Stimulated activated CD4-positive, alpha-beta T cell treated with anti-CD3 and anti-CD28 coated beads, Interleukin-4, amount 100 ng/mL, for 4 hours (primary cell): ENCODE data around the gene CEPT1.
"Not testable (repeated sequence)": the region's sequence is repeated elsewhere in the genome, so short reads cannot be mapped to it uniquely, and the experiment has no call there.

Experiments
- DNase-seq, 2 experiments: peaks; one replicate each; pipeline ENCODE4 v3.0.0-alpha.2; 2020

The CEPT1 gene

DNA sequence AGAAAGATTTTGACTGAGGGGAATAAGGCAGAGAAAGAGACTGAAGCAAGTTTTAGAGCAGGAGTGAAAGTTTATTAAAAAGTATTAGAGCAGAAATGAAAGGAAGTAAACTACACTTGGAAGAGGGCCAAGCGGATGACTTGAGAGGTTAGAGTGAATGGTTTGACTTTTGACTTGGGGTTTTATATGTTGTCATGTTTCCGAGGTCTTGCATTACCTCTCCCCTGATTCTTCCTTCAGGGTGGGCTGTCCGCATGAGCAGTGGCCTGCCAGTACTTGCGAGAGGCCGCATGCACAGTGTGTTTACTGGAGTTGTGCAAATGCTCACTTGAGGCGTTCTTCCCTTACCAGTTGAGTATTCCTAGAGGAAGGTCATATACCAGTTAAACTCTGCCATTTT, 73.4 kb downstream of the CEPT1 start:
- DNase-seq, result no peak

DNA sequence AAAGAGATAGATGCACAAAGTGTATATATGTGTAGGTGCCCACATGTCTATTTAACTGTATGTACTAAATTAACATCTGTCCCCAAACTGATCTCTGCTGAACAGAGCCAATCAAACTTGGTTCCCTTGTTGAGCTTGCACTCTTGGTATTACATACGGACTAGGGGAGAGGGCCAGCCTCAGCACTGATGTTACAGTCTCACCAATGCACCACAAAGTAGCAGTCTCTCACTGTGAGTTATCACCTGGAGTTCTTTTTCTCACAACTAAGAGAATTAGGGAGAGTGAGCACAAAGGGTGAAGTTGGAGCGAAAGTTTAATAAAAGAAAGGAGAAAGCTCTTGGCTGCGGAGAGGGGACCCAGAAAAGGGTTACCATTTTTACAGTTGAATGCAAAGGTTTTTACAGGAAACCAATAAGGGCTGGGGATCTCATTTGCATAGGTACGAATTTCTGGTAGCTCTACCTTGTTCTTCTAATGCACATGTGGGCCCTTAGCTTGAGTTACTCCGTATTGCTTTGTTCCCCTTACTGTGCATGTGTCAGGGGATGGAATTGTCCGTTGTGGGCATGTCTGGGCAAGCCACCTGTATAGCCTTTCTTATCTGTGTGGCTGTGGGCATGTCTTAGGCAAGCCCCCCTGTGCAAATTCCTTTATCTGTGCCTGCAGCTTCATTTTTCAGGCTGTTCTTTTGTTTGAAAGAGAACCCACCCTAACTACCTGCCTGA, 74.2 kb downstream of the CEPT1 start:
- DNase-seq, result no peak

DNA sequence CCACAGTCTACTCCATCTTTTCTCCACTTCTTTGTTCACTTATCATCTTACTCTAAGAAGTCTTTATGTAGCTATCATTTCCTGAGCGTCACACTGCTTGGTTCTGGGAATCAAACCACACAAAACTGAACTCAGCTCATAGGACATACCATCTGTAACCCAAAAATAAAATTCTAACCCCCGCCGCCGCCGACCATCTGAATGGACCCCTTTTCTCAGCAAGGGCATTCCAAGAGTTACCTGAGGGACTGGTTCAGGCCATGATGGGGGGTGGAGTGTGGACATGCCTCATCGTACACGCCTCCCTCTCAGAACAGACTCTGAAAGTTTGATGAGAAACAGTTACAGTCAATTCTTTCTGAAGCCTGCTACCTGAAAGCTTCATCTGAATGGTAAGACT, 74.9 kb downstream of the CEPT1 start:
- peak in 1 of 2 experiments; percentile 53 for DNase-seq

DNA sequence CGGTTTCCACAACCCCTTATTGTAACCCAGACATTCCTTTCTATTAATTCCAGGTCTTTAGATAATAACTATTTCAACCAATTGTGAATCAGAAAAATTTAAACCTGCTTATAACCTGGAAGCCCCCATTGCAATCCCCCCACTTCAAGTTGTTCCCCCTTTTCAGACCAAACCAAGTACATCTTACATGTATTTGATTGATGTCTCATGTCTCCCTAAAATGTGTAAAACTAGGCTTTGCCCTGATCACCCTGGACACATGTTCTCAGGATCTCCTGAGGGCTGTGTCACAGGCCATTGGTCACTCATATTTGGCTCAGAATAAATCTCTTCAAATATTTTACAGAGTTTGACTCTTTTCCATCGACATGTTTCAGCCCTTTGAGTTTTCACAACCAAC, 75.3 kb downstream of the CEPT1 start:
- DNase-seq, result not testable (repeated sequence)

DNA sequence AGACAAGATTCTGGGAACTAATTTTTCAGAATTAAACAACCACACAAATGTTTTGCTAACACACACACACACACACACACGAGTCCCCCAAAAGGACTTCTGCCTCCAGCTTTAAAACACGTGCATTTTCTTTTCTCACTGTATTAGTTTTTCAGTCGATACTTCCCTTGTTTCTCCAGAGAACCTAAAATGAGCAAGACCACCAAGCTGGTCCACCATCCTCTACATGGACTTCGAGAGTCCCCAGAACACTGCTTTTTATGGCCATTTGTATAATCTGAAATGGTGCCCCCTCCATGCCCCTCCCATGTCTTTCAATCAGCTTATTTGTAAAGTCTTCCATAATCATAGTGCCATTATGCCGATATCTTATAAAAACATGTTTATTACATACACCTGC, 76.7 kb downstream of the CEPT1 start:
- no peak for DNase-seq

DNA sequence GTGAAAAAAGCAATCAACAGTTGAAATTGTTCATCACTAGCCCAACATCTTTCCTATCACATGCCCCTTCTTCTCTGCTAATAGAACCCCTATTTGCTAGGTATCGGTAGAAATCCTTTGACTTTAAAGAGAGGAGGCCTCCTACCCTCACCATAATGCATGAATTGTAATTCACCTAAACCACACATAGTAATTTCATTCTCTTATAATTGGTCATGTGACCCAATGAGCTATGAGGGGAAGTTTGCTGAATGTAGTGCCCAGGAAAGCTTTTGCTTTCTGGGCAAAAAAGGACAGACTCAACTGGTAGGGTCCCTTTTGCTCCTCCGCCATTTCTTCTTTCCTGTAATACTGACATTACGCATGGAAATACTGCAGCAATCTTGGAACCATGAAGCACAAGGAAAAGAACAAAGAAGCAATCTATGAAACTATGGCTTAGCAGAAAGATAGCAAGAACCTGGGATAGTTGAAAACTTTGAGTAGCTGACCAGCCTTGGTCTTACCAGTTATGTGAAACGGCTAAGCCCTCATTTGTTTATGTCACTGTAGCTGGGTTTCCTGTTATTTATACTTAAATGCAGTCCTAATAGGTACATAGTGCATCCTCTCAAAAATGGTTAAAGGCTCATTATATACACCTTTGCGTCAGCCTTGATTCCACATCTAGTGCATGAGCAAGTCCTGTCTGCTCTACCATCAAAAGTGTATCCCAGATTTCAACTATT, 77.3 kb downstream of the CEPT1 start:
- DNase-seq, result no peak

DNA sequence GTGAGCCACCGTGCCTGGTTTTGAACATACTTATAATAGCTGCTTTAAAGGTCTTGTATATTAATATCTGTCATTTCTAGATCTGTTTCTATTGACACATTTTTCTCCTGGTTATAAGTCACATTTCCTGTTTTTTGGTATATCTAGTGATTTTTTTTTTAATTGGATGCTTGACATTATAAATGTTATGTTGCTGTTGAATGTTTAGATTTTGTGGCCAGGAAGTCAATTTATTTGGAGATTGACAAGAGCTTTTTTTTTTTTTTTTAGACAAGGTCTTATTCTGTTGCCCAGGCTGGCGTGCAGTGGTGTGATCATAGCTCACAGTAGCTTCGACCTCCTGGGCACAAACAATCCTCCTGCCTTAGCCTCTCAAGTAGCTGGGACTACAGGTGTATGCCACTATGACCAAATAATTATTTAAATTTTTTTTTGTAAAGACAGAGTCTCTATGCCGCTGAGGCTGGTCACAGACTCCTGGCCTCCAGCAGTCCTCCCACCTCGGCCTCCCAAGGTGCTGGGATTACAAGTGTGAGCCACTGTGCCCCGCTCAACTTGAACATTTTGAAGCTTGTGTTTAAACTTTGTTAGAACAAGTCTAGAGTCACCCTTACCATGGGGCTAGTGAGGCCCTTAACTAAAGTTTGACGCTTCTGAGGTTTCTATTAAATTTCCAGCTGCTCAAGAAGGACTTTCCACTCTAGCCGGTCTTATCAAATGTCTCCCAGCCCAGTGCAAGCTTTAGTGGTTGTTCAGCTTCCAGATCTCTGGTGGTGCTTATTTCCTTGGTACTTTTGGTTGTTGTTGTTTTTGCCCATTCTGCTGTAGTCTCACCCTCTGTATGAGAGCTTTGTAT, 78.9 kb downstream of the CEPT1 start:
- no peak for DNase-seq

DNA sequence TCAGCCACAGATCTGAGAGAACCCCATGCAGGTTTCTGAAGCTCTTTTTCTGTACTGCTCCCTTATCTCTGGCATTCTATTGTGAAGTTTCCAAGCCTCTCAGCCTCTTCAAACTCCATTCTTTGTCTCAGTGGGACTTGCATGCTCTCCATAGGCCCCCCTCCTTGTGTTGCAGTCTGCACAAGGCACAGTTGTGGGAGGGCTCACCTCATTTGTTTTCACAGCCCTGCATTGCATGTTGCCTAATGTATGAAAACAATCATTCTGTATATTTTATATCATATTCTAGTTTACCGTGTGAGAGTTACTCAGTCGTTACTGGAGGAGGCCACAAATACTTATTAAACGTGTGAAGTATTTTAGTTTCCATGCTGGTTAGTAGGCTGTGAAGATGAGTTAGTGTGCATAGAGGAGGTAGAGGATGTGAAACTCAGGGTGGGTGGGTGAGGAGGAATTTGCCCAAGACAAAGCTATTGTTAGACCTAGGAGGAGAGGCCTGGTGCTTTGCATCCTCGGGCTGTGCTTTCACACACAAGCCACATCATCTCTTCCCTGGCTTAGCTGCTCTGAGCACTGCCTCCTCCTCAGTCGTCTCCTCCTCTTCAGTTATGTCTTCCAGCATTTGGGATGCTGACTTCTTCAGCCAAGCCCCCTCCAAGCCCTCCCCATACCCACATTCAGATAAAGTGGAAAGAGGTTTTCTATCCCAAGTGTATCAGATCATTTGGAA, 79.7 kb downstream of the CEPT1 start:
- peak in 1 of 2 experiments; percentile 42 for DNase-seq

DNA sequence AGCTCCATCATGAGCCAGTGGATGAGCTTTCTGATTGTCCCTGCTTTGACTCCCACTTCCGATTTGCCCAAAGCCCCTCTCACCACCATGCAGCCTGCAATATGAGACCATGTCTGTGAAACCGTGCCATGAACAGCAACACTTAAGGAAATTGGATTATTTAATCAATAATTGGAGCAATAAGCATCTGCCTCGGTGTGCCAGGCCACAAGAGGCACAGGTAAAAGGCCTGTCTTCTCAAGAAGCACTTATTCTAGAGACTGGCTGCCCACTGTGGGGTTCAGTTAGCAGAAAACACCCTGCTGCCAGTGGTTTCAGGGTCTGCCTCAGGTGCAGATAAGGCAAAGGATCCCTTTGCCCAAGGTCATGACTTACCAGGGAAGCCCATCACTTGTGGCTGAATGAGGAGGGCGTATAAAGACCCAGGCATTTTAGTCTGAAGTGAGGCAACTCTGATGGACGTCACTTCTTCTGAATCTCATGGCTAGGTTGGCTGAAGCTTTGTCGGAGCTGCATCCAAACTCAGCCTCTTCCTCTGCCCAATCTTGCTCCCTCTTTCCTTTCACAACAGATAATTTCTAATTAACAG, 80.4 kb downstream of the CEPT1 start:
- no peak for DNase-seq

DNA sequence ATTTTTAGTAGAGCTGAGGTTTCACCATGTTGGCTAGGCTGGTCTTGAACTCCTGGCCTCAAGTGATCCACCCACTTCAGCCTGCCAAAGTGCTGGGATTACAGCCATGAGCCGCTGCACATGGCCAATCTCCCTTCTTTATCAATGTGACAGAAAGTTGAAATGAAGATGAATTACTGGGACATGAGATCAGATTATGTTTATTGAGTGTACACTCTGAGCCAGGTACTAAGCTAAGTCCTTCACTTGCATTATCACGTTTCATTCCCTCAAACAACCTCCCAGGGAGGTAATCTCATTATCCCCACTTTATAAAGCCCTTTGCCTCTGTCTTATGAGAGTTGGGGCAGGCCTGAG, 81.2 kb downstream of the CEPT1 start:
- DNase-seq, result no peak

DNA sequence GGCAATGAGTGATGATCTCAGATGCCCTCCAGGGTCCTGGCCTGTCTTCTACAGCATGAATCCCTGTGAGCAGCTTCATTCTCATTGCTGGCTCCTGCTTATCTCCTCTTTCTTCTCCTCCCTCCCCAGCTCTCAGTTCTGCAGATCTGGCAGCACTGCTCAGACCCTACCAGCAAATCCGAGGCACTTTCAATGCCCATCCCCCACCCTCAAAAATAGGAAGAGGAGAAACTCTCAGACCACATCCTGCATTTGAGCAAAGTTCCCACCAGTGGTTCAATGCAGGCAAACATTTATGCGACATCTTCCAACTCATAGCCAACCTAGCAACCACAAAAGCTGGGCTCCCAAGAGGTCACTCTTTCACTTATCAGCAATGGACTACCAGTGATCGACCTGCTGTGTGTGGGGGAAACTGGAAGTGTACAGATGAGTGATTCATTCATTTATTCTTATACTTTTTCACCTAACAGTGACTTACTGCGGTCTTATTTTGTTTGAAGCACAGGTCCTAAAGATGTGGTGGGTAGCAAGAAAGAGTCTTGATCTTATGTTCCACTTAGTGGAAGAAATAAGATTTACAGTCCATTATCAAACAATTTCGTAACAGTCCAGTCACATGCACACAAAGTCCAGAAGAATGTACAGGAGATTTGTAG, 81.7 kb downstream of the CEPT1 start:
- peak in 1 of 2 experiments; percentile 27 for DNase-seq

DNA sequence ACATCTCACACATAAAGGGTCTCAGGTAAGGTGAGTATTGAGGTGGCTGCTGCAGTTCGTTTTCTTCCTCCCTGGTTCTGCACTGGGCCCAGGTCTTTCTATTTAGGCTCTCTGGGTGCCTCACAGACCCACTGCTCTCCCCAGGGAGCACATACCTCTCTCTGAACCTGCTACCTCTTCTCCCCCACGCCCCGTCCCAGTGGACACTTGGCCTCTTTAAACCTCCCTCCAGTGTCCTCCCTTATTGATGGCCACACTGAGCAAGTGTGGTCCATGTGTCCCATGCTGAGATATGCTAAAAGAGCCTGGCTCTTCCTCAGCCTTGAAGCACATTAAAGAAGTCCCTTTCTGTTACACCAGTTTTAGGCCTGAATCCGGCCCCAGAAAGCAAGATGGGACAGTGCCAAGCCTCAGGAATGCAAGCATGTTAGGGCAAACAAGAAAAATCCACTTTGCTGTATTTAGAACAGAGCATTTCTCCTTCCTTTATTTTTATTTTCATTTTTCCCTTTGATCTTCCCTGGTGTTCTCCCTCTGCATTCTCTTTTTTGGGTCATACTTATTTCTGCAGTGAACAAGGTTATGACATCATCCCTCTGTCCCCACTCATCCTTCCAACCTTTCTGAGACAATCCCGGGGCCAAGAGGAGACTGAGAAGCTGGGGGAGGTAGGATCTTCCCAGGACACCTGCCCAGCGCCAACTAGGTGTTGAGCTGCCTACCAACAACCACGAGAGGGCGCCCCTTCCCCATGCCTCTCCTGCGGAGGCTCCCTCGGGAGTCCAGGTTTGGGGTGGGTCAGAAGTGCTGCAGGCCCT, 82.5 kb downstream of the CEPT1 start:
- peak; percentile 56 to 67 for DNase-seq

DNA sequence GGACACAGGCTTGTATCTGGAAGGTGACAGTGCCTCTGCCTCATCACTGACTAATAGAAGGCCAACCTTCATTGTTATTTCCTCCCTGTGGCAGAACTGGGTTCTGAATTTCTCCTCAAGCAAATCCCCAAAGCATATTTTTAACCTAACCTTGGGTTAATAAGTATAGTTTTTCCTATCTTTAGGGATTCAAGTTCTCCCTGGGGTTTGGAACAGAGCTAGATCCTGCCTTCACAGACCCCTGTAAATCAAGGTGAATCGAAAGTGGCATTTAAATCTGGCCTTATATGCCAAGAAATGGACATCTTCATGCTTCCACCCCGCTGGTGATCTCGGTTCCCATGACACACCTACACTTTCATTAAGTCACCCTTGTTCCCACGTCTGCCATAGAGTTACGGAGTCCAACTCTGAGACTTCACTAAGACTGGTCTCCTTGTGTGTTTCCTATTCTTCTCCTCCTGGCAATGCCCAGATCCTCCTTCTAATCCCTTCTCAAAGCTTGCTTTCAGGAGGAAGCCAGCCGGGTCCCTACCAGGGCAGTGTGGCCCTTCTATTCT, 83.2 kb downstream of the CEPT1 start:
- DNase-seq, result no peak

DNA sequence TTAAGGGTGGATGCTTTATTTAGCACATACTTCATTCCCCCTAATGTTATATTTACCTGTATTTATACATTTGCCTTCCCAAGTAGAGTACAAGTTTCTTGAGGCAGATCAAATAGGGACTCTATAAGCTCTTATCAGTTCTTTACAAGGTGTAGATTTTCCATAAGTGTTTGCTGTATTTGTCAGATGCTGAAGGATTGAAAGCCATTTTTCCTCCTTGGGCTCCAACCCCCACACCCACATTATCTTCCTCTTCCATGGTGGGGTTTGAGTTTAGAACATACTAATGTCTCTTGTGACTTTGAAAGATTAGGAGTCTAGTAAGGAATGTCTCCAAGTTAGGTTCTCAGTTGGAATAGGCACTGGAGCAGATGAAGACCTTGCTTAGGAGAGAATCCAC, 85.1 kb downstream of the CEPT1 start:
- DNase-seq, result no peak

DNA sequence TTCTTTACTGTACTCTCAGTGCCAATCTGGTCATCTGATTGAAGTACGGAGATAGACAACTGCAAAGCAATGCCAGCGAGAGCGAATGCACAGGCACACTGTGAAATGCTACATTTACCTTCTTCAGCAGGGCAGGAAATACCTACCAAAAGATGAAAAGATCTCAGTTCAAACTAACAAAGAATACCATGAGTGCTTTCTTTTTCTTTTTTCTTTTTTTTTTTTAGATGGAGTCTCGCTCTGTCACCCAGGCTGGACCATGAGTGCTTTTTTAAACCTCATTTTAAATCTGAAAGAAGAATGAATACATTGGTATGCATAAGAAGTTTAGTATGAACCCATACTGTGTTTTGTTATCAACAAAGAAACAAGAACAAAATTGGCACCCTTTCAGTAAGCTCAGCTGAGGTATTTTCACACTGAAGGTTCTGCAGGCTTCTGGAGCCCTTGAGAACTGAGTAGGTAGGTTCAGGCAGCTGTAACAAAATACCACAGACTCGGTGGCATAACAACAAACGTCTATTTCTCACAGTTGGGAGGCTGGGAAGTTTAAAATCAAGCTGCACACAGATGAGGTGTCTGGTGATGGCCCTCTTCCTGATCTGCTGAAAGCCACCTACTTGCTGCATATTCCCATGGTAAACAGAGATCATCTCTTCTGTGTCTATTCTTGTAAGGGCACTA, 85.8 kb downstream of the CEPT1 start:
- no peak for DNase-seq

DNA sequence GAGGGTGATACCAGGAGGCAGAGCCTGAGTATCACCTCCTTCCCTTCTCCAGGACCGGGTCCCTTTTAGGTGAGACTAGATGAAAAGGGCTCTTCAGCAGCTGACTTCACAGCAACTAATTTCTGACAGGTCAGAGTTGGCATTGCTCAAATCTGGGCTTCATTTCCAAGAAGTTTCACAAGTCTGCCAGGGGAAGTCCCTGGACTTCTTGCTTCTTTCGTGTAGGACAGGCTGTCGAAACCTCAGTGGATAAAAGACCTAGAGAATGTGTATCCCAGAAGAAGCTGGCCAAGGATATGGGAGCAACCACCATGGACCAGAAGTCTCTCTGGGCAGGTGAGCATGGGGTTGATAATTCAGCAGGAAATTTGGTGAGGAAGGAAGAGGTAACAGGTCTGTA, 87.4 kb downstream of the CEPT1 start, which contains the start of gene CHI3L2:
CHI3L2 (plus strand) TSS at position 280 of the 400 bp plus-strand sequence; CDS start at position 297, 17 bp downstream.
- DNase-seq, result no peak

DNA sequence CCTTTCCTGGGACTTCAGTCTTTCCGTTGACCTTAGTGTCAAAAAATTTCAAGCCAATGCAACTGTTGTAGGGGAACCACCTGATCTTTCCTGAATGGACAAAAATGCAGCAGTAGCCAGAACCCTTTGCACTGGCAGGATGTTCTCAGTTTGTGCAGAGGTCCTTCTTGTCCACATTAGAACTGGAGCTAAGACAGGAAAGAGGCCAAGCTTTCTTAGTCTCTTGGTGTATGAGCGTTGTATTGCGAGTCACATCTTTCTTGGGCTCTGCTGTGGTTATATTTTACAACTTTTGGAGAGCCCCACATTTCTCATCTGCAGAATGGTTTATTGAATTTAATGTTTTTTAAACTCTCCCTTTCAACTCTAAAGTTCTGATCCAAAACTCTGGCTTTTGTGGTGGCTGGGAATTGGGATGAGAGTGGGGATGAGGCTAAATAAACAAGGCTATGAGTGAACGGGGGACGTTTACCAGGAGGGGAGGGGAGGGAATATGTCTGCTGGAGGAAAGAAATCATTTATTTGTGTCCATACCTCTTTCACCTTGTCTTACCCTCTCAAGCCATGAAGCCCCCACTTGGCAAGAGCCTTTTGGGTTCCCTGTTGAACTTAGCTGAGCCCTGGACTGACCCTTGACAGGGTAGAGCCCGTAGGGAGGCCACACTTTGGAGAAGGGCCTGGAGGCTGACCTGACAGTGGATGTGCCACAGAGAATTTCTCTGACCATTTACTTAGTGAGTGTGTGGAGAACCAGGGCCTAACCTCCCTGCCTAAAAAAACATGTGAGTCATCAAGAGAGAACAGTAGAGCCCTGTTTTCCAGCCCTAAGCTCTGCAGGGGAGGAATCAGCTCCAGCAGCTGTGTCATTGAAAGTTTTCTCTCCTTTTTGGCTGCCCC, 88.1 kb downstream of the CEPT1 start:
- DNase-seq, result no peak

DNA sequence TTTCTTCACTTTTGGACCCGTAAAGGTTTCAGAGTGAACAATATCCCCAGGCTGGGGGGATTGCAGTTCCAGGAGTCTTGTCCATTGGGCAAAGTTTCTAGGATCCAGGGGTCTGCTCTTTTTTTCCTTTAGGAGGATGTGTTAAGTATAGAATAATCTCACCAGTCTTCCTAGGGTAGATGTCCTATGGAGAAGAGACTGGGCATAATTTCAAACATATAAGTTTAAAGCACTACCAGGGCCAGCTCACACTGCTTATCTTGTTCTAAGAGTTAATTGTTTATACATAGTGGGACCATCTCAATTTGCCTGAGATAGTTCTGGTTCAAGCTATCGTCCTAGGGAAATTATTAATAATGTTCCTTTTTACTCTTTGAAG, 88.7 kb downstream of the CEPT1 start:
- DNase-seq, result no peak

DNA sequence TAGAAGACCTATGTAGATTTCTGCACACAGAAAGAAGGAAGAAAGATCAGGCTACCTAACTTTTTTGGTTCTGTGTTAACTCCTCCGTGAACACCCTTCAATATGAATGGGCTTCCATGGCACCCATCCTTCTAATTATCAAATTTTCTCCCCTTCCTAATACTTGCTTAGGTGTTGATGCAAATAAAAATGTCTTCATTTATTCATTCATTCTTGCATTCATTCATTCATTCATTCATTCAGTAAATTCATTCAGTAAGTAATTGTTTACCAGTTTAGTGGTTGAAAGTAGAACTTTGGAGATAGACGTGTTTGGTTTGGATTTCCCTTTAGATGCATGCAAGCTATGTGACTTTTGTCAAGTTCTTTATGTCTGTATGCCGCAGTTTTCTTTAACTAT, 92.1 kb downstream of the CEPT1 start:
- no peak for DNase-seq
